Measurements from ENCODE around the gene MTRFR.

MTRFR gene

DNA sequence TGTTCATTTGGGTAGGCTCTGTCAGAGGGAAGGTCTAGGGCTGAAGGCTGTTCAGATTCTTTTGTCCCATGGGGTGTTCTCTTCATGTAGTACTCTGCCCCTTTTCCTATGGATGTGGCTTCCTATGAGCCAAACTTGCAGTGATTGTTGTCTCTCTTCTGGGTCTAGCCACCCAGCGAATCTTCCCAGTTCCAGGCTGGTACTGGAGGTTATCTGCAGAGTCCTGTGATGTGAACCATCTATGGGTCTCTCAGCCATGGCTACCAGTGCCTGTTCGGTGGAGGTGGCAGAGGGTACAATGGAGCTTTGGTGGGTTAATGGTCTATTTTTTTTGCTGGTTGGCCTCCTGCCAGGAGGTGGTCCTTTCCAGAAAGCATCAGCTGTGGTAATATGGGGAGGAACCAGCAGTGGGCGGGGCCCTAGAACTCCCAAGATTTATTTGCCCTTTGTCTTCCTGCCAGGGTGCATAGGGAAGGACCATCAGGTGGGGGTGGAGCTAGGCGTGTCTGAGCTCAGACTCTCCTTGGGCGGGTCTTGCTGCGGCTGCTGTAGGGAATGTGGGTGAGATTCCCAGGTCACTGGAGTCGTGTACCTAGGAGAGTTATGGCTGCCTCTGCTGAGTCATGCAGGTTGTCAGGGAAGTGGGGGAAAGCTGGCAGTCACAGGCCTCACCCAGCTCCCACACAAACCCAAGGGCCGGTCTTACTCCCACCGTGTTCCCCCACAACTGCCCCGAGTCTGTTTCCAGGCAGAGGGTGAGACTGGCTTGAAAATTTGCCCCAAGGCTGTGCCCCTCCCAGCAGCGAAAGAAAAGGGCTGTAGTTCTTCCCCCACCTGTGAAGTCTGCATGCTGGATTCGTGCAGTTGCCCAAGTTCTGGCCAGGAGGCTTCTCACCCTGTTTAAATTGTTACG is 17.5 kb downstream of the MTRFR start:
- DNase-seq = peak; percentile 80

DNA sequence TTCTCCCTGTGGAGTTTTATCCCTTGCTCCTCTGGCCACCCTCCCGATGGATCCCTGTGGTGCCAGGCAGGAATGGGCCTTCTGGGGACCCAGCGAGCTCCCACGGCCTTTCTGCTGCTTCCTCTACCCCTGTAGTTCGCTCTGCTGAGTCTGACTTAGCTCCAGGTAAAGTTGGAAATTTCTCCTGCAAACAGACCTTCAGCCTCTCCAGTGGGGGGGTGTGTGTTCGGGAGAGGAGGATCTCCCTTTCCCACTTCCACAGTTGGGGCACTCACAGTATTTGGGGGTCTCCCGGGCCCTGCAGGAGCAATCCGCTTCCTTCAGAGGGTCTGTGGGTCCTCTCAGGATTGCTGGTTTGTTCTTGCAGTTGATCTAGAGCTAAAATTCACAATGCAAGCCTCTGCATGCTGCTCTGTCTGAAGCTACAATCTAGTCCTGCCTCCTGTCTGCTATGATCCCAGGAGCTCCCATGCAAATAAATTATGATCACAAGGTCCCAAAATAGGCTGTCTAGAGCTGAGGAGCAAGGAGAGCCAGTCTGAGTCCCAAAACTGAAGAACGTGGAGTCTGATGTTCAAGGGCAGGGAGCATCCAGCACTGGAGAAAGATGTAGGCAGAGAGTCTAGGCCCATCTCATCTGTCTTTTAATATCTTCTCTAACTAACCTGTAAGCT is 18.3 kb downstream of the MTRFR start:
- no peak for DNase-seq

DNA sequence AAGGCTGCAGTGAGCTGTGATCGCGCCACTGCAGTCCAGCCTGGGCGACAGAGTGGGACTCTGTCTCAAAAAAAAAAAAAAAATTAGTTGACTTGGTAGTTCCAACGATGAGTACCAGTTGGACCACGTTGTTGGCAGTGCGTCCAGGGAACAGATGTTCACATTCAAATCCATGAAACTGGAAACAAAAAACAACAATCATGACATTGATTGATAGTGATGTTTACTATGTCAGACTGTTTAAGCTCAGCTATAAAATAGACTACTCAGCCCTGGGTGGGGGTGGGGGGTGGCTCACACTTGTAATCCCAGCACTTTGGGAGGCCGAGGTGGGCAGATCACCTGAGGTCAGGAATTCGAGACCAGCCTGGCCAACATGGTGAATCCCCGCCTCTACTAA is 19.1 kb downstream of the MTRFR start:
- DNase-seq = peak; percentile 8

DNA sequence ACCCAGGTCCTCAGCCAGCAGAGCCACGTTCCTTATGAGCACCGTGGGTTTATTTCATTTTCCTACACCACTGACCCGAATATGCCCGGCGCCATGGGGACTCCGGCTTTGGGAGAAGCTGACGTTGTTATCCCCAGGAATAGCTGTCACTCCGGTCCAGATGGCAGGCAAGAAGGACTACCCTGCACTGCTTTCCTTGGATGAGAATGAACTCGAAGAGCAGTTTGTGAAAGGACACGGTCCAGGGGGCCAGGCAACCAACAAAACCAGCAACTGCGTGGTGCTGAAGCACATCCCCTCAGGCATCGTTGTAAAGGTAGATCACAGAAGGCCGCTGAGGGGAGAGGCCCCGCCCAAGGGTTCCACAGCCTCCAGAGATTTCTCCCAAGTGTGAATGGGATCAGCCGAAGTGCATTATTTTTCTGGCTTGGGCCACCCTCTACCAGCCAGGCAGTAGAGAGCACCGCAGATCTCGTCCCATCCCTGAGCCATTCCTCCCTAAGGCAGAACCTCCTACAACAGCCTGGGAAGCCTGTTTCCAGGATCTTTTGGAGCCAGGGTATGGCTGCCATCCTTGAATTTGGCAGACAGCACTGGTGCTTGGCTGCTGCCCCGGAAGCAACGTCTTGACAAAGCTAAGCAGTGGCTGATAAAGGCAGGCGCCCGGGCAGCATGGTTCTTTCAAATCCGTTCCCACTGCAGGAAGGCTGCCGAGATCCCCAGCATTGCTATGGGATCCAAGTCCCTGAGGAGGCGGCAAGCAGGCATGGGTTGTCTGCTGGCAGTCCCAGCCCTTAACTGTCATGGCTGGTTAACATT is 20.6 kb downstream of the MTRFR start:
- no peak for DNase-seq

DNA sequence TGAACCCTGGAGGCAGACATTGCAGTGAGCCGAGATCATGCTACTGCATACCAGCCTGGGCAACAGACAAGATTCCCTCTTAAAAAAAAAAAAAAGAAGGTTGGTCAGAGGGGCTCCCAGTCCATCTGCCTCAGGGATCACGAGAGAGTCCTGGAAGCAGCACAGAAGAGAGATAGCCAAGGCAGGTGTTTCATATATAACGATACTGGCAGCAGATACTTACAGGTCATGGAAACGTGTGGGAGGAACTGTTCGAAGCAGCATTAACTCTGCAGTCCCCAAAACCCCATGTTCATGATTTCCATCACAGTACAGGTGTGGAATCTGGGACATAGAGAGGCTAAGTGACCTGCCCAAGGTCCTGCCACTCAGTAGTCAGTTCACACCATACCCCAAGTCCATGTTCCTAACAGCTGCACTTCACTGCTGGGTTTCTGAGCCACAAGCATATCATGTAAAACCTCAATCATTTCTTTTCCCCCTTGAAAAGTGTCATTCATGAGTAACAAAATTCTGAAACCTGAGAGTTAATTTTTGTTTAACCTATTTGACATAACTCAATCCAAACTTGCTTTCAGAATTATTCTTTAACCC is 21.7 kb downstream of the MTRFR start:
- no peak for DNase-seq

DNA sequence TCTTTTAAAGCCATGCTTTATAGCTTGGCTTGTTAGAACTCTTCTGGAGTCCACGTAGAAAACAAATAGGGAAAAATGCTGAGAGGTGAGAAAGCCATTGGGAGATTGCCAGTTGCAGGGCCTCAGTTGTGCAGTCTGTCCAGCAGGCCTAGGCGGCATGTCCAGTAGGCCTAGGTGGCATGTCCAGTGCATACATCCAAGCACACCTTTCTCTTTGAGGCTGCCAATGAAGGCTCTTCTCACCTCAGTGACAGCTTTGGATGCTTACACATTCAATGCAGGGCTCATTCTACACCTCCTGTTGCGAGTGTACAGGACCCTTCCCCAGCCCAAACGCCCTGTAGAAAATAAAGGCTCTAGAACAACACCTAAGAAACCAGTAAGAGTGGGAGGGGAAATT is 25.4 kb downstream of the MTRFR start:
- no peak for DNase-seq

DNA sequence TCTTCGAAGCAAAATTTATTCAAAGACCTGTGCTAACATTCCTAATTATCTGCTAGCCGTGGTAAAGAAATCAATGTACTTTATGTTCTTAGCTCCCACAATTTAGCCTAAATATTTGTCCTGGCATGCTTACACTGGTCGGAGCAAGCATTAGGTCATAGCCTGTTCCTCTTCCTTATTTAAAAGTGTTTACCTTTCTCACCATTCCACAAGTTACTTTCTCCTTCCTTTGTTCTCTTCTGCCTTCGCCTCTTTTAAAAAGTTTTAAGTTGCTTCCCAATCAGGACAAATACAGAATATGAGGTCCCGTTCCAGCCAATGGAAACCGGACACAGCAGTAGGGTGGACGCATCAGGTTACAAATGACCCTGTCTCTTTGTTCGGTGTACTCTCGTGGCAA is 26.8 kb downstream of the MTRFR start:
- no peak for DNase-seq

DNA sequence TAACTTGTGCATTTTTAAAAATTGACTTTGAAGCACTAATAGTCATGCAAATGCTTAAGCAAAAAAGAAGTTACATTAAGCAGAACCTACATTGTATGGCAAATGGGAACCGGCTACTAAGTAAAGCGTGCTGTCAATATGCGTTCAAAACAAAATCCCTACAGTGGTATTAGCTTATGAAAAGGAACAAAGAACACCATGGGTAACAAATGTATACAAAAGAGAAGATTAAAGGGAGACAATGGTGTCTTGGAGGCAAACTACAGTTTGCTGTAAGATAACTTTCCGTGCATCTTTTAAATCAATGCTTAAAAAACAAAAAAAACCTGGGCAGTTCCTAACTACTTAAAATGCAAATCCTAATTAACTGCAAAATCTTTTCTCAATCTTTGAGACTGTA is 28.0 kb downstream of the MTRFR start:
- no peak for DNase-seq

DNA sequence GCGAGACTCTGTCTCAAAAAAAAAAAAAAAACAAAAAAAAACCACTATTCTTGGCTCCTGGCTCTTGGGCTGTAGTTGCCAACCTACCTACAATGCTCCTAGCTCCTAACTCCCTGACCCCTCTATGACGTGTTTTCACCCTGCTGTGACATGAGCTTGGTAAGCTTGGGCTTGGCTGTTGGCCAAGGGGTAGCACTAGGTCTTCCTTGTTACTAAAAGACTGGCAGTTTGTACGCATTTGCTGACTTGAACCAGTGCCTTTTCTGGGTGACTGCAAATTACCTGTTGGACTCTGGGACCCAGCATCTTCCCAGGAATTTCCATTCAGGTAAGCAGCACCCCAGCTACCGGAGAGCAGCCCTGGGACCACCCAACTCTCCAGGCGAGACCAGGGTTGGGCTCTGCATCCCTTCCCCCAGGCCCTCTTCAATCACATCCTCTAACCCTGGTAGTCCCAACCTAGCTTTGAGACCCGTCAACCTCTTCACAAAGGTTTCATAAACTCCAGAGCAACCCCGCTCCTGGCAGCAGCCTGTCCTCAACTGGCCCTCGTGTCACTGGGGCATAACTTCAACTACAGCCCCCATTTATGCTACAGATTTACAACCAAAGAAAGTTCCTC is 30.1 kb downstream of the MTRFR start:
- DNase-seq = no peak

DNA sequence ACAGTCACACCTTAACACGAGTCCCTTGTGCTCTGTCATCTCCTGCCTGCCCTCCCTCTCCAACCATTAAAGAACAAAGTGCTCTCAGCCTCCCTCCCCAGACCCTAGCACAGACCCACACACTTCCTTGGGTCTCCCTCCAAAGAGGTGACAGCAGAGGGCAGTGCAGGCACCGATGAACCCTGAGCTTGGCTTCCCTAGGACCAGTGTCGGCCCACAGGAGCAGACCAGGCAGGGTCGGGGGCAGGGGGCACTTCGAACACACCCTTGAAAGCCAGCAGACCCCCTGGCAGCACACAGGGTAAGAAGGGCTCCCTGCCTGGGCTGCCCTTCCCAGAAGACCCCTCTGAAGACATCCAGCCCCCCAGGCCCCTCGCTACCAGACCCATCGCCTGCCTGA is 31.4 kb downstream of the MTRFR start:
- no peak for DNase-seq

DNA sequence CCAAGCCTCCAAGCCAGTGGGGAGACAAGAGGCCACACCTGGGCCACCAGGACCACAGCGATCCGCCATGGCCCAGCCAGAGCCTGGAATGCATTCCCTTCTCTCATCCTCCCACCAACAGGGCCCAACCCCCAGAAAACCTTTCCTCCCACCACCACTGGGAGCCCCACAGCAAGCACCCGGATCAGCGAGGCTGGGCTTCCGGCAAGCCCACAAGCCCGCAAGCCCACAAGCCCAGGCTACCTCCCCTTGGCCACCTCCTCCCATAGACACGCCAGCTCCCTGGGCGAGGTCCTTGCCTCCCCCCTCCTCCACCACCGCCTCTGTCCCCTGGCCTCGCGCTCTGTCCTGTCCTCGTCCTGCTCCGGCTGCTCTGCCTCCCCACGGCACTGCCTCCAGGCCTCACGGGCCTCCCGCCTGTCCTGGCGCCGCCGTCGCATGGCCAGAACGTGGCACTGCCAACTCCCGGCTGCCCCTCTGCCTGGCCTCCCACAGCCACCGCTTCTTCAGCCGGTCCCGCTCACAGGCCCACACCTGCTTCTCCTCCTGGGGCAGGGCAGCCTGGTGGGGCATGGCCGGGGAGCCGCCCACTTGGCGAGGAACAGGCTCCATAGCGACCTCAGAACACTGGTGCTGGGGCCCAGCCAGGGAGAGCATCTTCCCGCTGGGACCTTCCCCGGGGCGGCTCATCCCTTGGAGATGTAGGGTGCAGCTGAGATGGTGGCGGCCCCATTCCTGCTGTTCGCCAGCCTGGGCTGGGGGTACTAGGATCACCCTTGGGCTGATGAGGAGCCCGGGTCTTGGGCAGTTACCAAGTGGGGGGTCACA is 32.8 kb downstream of the MTRFR start:
- no peak for DNase-seq

DNA sequence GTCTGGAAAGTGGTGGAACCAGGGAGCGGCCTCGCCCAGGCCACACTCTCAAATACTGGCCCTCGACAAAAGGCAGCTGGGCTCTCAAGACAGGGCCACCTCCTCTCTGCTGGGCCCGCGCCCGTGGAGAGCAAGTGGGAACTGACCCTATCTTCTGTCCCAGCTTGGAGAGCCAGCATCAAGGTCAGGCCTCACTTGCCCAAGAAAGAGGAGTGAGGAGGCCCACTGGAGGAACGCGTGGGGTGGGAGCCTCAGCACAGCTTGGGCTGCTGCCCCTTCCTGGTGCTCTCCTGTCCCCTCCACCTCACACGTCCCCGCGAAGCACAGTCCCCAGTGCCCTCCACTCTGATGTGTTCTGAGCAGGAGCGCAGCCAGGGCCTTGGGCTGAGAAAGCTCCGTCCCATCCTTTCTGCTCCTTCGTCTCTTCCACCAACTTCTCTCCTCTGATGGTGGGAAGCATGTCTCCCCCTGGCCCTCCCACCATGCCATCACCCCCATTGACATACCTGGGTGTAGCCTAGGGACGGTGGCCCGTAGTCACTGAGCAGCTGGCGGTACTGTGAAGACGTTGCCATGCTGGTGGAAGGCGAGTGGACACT is 33.5 kb downstream of the MTRFR start:
- no peak for DNase-seq

DNA sequence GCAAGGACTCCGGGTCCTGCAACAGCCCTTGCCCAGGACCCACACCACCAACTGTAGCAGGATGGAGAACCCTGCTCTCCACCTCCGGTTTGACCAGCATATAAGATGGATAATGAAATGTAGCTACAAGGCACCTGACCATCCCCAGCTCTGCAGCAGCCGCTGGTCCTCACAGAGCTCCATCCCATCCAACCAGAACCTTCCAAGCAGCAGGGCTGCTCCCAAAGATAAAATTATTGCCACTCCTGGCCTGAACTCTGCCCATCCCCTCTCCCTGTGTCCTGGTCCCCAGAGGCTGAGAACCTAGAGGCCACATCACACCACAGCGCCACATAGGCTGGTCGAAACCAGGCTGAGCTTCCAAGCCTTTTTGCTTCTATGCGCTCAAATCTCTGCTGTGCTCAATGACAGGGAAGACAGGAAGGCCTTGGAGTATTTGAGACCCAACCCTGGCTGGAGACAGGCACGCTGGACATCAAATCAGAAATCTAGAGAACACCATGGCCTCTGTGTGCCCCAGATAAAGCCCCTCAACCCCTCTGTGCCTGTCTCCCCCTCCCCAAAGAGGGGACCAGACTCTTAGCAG is 34.2 kb downstream of the MTRFR start:
- DNase-seq = no peak

DNA sequence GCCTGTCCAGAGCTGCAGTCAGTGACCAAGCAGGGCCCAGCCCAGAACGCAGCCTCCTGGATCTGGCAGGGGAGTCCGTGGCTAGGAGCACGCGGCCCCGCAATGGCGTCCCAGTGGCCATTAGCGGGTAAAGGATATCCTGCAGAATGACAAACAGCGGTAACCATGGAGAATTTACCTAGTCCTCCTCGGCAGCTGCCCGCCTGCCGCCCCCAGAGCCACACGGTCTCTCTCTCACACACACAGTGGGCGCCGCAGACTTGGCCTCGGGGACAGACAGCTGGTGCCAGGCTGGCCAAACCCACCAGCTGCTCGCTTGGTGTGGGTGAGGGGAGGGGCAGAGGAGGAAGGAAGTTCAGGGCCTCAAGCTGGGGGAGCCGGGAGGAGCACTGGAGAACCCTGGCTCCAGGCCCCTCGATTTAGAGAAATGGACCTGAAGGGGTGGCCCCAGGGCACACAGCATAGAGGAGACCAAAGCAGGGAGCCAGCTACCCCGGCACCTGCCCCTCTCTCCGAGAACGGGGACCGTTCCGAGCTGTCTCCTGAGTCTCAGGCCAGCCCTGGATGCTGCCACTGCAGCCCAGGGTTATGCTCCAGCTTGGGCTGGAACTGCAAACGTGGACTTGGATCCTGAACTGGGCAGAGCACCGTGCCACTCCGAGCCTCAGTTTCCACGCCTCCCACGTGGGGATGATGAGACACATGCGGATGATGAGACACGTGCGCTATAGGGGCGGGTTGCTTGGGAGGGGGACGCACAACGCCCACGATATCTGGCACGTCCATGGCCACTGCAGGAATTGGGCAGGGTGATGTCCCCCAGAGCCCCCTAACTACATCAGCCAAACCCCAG is 35.0 kb downstream of the MTRFR start:
- peak; percentile 12 for DNase-seq

DNA sequence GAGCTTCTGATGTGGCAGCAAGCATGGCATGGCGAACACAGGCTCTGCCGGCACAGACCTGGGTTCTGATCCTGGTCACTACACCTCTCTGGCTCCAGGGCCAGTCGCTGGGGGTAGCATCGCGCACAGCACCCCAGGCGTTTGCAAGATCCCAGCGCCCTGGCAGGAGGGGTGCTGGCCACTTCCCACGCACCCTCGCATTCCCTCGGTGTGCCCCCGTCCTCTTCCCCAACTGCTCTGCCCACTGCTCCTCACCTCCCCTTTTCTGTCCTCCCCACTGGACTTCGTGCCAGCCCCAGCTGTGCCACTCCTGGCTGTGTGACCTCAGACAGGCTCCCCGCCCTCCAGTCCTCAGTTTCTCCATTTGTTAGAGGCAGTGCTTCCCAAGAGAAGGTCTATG is 35.6 kb downstream of the MTRFR start:
- no peak for DNase-seq

DNA sequence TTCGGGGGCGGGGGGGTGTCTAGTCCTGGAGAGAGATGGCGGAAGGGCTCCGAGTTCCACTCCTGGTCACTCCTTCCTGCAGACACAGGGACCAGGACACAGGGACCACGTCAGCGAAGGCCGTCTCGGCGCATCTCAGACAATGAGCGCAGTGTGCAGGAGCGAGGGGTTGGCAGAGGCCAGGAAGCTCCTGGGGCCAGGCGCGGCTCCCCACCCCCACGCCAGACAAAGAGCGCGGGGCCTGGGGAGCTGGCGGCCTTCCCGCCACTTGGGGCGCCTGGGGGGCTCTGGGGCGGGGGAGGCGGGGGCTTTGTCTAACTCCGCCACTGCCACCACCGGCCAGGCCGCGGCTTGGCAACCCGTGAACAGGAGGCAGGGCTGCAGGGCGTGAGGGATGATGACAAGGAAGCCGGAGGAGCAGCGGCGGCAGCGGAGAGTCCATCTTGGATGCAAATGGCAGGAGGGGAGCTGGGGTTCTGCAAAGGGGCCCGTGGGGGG is 36.2 kb downstream of the MTRFR start:
- peak; percentile 59 for DNase-seq

DNA sequence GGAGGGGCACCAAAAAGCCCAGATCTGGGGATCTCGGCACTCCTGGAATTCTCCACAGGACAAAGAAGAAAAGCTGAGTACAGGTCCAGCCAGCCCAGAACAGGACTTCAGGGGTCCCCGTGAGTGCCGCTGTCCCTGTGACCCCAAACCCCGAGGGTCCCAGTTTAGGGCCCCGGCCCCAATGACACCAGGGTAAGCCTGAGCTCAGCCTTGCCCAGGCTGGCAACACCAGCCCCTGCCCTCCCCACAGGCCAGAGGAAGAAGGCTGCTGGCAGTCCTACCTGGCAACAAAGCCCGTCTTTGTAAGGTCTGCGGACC is 36.6 kb downstream of the MTRFR start:
- DNase-seq = no peak

DNA sequence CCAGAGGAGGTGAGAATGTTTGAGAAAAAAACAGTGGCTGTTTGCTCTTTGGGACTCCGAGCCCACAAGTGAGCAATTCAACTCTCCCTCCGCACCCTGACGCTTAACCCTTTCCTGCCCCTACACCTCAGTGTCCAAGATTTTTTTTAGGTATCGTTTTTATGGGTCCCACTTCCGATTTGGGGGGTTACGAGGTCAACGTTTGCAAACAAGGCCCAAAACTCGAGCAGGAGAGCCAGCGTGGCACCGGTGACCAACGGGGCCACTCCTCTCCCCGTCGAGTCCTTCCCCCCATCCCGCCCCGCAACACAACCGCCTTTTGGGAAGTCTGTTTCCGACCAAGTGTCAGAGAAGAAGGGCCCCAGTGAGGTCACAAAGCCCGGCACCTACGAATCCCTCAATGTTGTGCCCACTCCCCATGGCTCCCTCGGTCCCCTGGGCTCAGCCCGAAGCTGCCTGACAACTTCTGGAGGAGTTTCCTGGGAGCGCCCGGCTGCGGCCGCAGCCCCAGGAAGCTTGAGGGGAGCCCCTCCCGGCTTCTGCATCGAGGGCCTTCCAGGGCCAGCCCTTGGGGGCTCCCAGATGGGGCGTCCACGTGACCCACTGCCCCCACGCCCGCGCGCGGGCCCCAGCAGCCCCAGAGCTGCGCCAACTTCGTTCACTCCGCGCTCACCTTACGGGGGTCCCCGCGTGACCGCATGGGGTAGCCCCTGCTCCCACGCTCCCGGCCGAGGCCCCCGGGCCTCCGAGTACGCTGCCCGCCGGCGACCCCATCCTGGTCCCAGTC is 37.2 kb downstream of the MTRFR start:
- no peak for DNase-seq
